Adrenal gland (tissue), 19 donors: ENCODE measurements around the gene SLC10A1. TPM values are rescaled to one million over a fixed set of nuclear protein-coding genes. Genes with fewer than 3 reads are reported as not detected.

ENCODE experiments used
- DNase-seq, 7 donors: peaks; one replicate each; pipeline ENCODE4 v3.0.0-alpha.2; 2019 to 2020
- H3K27ac ChIP-seq, 5 donors: fragments of 200-600 bp; sonication (generic) in 4 of 5; 1 replicate in 3 of 5; 2 replicates in 2 of 5; pipeline versions ENCODE4 v1.5.1 to v1.8.0; 2016 to 2020; ENCODE audit warnings: mild to moderate bottlenecking in 1 of 5
- H3K27me3 ChIP-seq: fragments of 200-600 bp; 2 replicates; pipeline ENCODE4 v1.8.0; 2021
- H3K36me3 ChIP-seq, 2 donors: fragments of 200-600 bp; replicated peaks in 1 of 2; 1 replicate in 1 of 2; 2 replicates in 1 of 2; pipeline versions ENCODE4 v1.5.1 to v1.8.0; 2018 to 2022
- H3K4me1 ChIP-seq, 2 donors: fragments of 200-600 bp; replicated peaks in 1 of 2; 1 replicate in 1 of 2; 2 replicates in 1 of 2; pipeline versions ENCODE4 v1.5.1 to v1.8.0; 2018 to 2021
- H3K4me3 ChIP-seq, 4 donors: fragments of 200-600 bp; sonication (generic) in 3 of 4; one replicate each; pipeline ENCODE4 v1.5.1; 2016 to 2018
- H3K9me3 ChIP-seq, 3 donors: fragments of 200-600 bp; sonication (generic) in 1 of 3; replicated peaks in 1 of 3; 1 replicate in 2 of 3; 2 replicates in 1 of 3; pipeline versions ENCODE4 v1.5.1 to v1.8.0; 2016 to 2021
- CTCF ChIP-seq, 6 experiments: fragments of 450-650 bp in 4 of 6; fragments of 200-600 bp in 2 of 6; sonication (generic) in 1 of 6; IDR thresholded peaks; 1 replicate in 5 of 6; 2 replicates in 1 of 6; pipeline versions ENCODE4 v1.5.1 to v1.8.0; 2016 to 2021; ENCODE audit warnings: antibody characterized with exemption in 6 of 6, mild to moderate bottlenecking in 2 of 6, moderate library complexity in 1 of 6
- POLR2A ChIP-seq, 2 donors: fragments of 450-650 bp; IDR thresholded peaks; one replicate each; pipeline ENCODE4 v1.6.1; 2017; ENCODE audit warnings: antibody characterized with exemption in 2 of 2, mild to moderate bottlenecking in 2 of 2, moderate library complexity in 1 of 2
- WGBS, 4 donors: extraction: QIAGEN DNeasy Blood & Tissue Kit in 2 of 4; methylation state at CpG; one replicate each; pipeline versions ENCODE4 v1.1.5 to v1.1.7; 2013 to 2017; 5-methylcytosine and 5-hydroxymethylcytosine counted together
- intact Hi-C, 2 donors: fragments of 100-400 bp; cut with DNase I; formaldehyde crosslinking; loops; one replicate each; pipeline versions ENCODE4 v1.14.1 to v1.15.0; 2022 to 2023
- long read RNA-seq, 10 donors: library from polyadenylated mRNA in 3 of 10; unstranded in 2 of 10; stranded (forward) in 1 of 10; transcript quantifications; one replicate each; pipeline ENCODE4 v2.0.0 and lab custom pipeline, GENCODE V29; 2021 to 2026
- polyA plus RNA-seq, 3 donors: library from polyadenylated mRNA; stranded (reverse); fragments of 200-250 nt in 2 of 3; fragments of 350-450 nt in 1 of 3; fragmentation: Illumina TruSeq in 1 of 3; extraction: RNeasy Lipid Tissue Mini Kit (QIAGEN cat#74804) in 1 of 3; gene quantifications; one replicate each; pipeline ENCODE4 v1.2.3, GENCODE V29; 2013 to 2014
- total RNA-seq, 9 donors: library from RNA; depleted of rRNA in 4 of 9; stranded (reverse); fragments of >200 nt in 4 of 9; fragments of 120-200 nt in 1 of 9; fragmentation: NEBNext Ultra II Directional in 1 of 9; extraction: Animal tissue kit (Norgen Biotek cat#: 25700) in 1 of 9; gene quantifications; one replicate each; pipeline versions ENCODE4 v1.1.0 to v1.2.4, GENCODE V29; 2013 to 2023
- donor health status: healthy with polysubstance abuse.
- donor health status: Bipolar disorder and iron deficiency.
- donor health status: DM: yes; HTN: yes; CAD: no.
- donor health status: DM: no; HTN: no; CAD: no.
- donor health status: DM: no; HTN: no; CAD: no.
- donor health status: DM: yes; HTN: yes; CAD: no.

SLC10A1 gene
- not detected for total RNA-seq
- not detected for polyA plus RNA-seq
- long read RNA-seq, donor 1 = 0 reads
- long read RNA-seq, donor 2 = 0 reads
- long read RNA-seq, donor 3 = 0 reads
- long read RNA-seq, donor 4 = 0 reads
- long read RNA-seq, donor 5 = 0 reads
- long read RNA-seq, donor 6 = 0 reads
- long read RNA-seq, donor 7 = 0 reads
- long read RNA-seq, donor 8 = 0 reads
- long read RNA-seq, donor 9 = 0 reads
- long read RNA-seq, donor 10 = 0 reads

DNA sequence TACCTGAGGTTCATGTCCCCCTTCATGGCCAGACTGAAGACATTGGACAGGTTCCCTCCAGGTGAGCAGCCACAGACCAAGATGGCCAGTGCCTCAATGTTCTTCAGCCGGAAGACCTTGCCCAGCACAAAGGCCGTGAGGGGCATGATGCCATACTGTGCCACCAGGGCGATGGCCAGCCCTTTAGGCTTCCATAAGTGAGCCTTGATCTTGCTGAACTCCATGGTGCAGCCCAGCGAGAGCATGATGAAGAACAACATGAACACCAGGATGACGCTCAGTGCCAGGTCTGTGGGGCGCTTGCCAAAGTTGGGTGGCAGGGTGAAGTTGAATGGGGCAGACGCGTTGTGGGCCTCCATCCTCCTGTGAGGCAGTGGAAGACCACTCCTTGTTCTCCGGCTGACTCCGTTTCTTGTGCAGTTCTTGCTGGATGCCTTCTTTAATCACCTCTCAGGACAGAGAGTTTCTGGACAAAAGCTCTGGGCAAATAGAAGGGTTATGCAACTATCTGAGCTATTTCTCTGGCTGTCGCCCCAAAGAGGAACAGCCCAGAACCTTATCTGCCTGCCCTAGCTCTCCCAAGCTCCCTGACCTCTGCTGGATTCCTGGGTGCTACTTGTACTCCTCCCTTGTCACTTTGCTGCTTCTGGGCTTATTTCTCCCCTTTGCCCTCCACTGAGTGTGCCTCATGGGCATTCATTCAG lies at the start of gene SLC10A1:
TSS of gene SLC10A1 (minus strand) at position 445 of the 704 bp plus-strand sequence. CDS start at position 359, 86 bp downstream.
- no peaks in the 10 kb centered on the region for H3K9me3 ChIP-seq
- H3K4me3 ChIP-seq = no peak within 1 kb of the TSS
- no peak within 1 kb of the TSS for H3K27ac ChIP-seq
- intact Hi-C loops = no loop called here
- H3K4me1 ChIP-seq = no peaks in the 10 kb centered on the region
- H3K27me3 ChIP-seq = no peaks in the 10 kb centered on the region
- 80 to 87% (median 82%) methylated on average over 9 to 11 of the region's 11 CpGs for WGBS, 4 donors
- TF ChIP-seq POLR2A (IDR thresholded peaks at IDR 0.05) = no peak
- TF ChIP-seq CTCF (IDR thresholded peaks at IDR 0.05) = no peak
- H3K36me3 ChIP-seq = no peaks in the 10 kb centered on the region
- peak in 5 of 7 donors; percentile 14 to 56 (median 27) for DNase-seq

- WGBS, 4 donors = 46 to 66% (median 55%) methylated on average over 5 of the region's 5 CpGs
- DNase-seq = peak in 1 of 7 donors; percentile 59
- H3K27me3 ChIP-seq = peaks cover 4% of the 10 kb centered on the region
- no peak overlapping the region for H3K27ac ChIP-seq
- H3K36me3 ChIP-seq = no peaks in the 10 kb centered on the region
- H3K9me3 ChIP-seq = no peaks in the 10 kb centered on the region
- no peaks in the 10 kb centered on the region for H3K4me1 ChIP-seq
- TF ChIP-seq CTCF (IDR thresholded peaks at IDR 0.05) (no peak), POLR2A (IDR thresholded peaks at IDR 0.05) (no peak)
- intact Hi-C loops = no loop called here
- no peak overlapping the region for H3K4me3 ChIP-seq
Observed at GRCh38 chr14:69845787-69846186, 48.7 kb upstream of the SLC10A1 start.

GRCh38 chr14:69845050-69845581 lies 48.1 kb upstream of the SLC10A1 start:
- intact Hi-C loops = no loop called here
- Histone ChIP-seq H3K4me1 (no peaks in the 10 kb centered on the region), H3K27me3 (peaks cover 4% of the 10 kb centered on the region)

More at GRCh38 chr14:69845050-69845581, 48.1 kb upstream of the SLC10A1 start:
- Histone ChIP-seq H3K27ac (no peak overlapping the region), H3K9me3 (no peaks in the 10 kb centered on the region), H3K36me3 (no peaks in the 10 kb centered on the region), H3K4me3 (no peak overlapping the region)
- 70 to 86% (median 75%) methylated on average over 2 of the region's 2 CpGs for WGBS, 4 donors
- DNase-seq = no peak
- TF ChIP-seq CTCF (IDR thresholded peaks at IDR 0.05) (no peak), POLR2A (IDR thresholded peaks at IDR 0.05) (no peak)
